ENCODE data around the gene OR2Y1. TPM values are rescaled to one million over a fixed set of nuclear protein-coding genes. Genes with fewer than 3 reads are reported as not detected.

The OR2Y1 gene
- total RNA-seq, 2 donors from 2014 or later, result not detected

Other genes with a start within 250 kb of the OR2Y1 start
- gene CNOT6, start 245.7 kb downstream of the OR2Y1 start, total RNA-seq, result 10 to 100 TPM; 32.8 to 38.5 TPM
- gene SCGB3A1, start 148.6 kb downstream of the OR2Y1 start, total RNA-seq, result not detected
- gene FLT4, start 90.5 kb downstream of the OR2Y1 start, total RNA-seq, result under 1 TPM; 0.26 to 0.47 TPM
- gene MGAT1, start 62.7 kb upstream of the OR2Y1 start, total RNA-seq, result 100 to 1,000 TPM; 141 to 157 TPM
- gene ZFP62, start 121.2 kb upstream of the OR2Y1 start, total RNA-seq, result 10 to 100 TPM; 17.5 to 21.7 TPM
- not detected for gene BTNL8, start 159.1 kb upstream of the OR2Y1 start, total RNA-seq
- gene BTNL3, start 248.8 kb upstream of the OR2Y1 start, total RNA-seq, result not detected

All from natural killer cell treated with Interleukin-12 subunit alpha and Interleukin-12 subunit beta and Interleukin-15 and Interleukin-18, amount 100 ng/mL, for 72 hours (primary cell).